IMR-90 (cell line): Measurements from ENCODE around the gene C13orf42. TPM values are rescaled to one million over a fixed set of nuclear protein-coding genes. Genes with fewer than 3 reads are reported as not detected.

Experiments
- ATAC-seq: fragments of 200-7000 bp; cut with Tn5 transposase; 2 replicates; pipeline ENCODE4 v1.9.1; 2020; ENCODE audit warnings: low read depth, mild to moderate bottlenecking, moderate library complexity
- BruUV-seq: library from RNA; stranded (reverse); fragments of 400-500 nt; replicated peaks from 2 replicates; lab custom pipeline; 2021; lab: Mats Ljungman, UMichigan
- CTCF ChIA-PET: fragments of 300-600 bp; formaldehyde crosslinking; extraction: SDS; loops from one replicate; lab custom pipeline; 2021; ENCODE audit warnings: antibody characterized with exemption; lab: Yijun Ruan, JAX
- POLR2A ChIA-PET: fragments of 300-600 bp; sonication (Branson Sonifier 250); formaldehyde crosslinking; loops from one replicate; lab custom pipeline; 2022; ENCODE audit warnings: antibody characterized with exemption; ENCODE audit not compliant: unreplicated experiment; lab: Charles Lee
- DNase-seq: peaks from one replicate; pipeline ENCODE4 v3.0.0; 2013
- H2AFZ ChIP-seq: replicated peaks from 2 replicates; pipeline ENCODE3; 2013; ENCODE audit warnings: low read length, mild to moderate bottlenecking; ENCODE audit not compliant: poor library complexity
- H2AK5ac ChIP-seq: 2 replicates; pipeline ENCODE4 v1.6.1; 2013; ENCODE audit warnings: low read depth, low read length, inconsistent platforms
- H2AK9ac ChIP-seq: replicated peaks from 2 replicates; pipeline ENCODE3; 2013; ENCODE audit warnings: mild to moderate bottlenecking, low read depth, low read length, moderate library complexity; ENCODE audit not compliant: poor library complexity
- H2BK120ac ChIP-seq: 2 replicates; pipeline ENCODE4 v1.6.1; 2013; ENCODE audit warnings: low read depth, low read length, inconsistent platforms
- H2BK15ac ChIP-seq: 3 replicates; pipeline ENCODE4 v1.6.1; 2013; ENCODE audit warnings: low read depth, low read length, inconsistent platforms
- H2BK20ac ChIP-seq: 2 replicates; pipeline ENCODE4 v1.6.1; 2013; ENCODE audit warnings: low read depth, mild to moderate bottlenecking, inconsistent platforms, low read length, moderate library complexity
- H2BK5ac ChIP-seq: 2 replicates; pipeline ENCODE4 v1.6.1; 2013; ENCODE audit warnings: mild to moderate bottlenecking, low read depth, low read length, inconsistent platforms; ENCODE audit not compliant: poor library complexity, severe bottlenecking
- H3K14ac ChIP-seq: replicated peaks from 2 replicates; pipeline ENCODE4 v1.6.1; 2013; ENCODE audit warnings: low read depth, low read length, inconsistent platforms
- H3K18ac ChIP-seq: 2 replicates; pipeline ENCODE4 v1.6.1; 2013; ENCODE audit warnings: low read depth, low read length, control low read depth
- H3K23ac ChIP-seq: 2 replicates; pipeline ENCODE4 v1.6.1; 2013; ENCODE audit warnings: low read depth, low read length, inconsistent platforms
- H3K27ac ChIP-seq: 2 replicates; pipeline ENCODE4 v1.5.1; 2013; ENCODE audit warnings: mild to moderate bottlenecking, control low read depth, low read length; ENCODE audit not compliant: insufficient read depth
- H3K27me3 ChIP-seq: 2 replicates; pipeline ENCODE4 v1.6.1; 2013; ENCODE audit warnings: low read length; ENCODE audit not compliant: control insufficient read depth, insufficient read depth
- H3K36me3 ChIP-seq: 2 replicates; pipeline ENCODE4 v1.6.1; 2013; ENCODE audit warnings: low read length, mixed read lengths; ENCODE audit not compliant: control insufficient read depth, insufficient read depth
- H3K4ac ChIP-seq: 2 replicates; pipeline ENCODE4 v1.6.1; 2013; ENCODE audit warnings: low read depth, low read length, inconsistent platforms
- H3K4me1 ChIP-seq: 2 replicates; pipeline ENCODE4 v1.6.1; 2013; ENCODE audit warnings: low read length, mixed read lengths; ENCODE audit not compliant: control insufficient read depth, insufficient read depth
- H3K4me2 ChIP-seq: 2 replicates; pipeline ENCODE4 v1.6.1; 2013; ENCODE audit warnings: low read depth, mild to moderate bottlenecking, control low read depth, low read length, moderate library complexity
- H3K4me3 ChIP-seq: 2 replicates; pipeline ENCODE4 v1.5.1; 2013; ENCODE audit warnings: low read depth, mild to moderate bottlenecking, control low read depth, low read length, moderate library complexity; ENCODE audit not compliant: insufficient read depth
- H3K56ac ChIP-seq: 2 replicates; pipeline ENCODE4 v1.6.1; 2013; ENCODE audit warnings: low read length, inconsistent platforms; ENCODE audit not compliant: insufficient read depth; ENCODE audit errors: extremely low read depth
- H3K79me1 ChIP-seq, 2 experiments: 2 replicates each; pipeline ENCODE4 v1.6.1; 2013; ENCODE audit warnings: low read length in 2 of 2, inconsistent platforms in 1 of 2, low read depth in 1 of 2
- H3K9ac ChIP-seq: 2 replicates; pipeline ENCODE4 v1.6.1; 2013; ENCODE audit warnings: low read depth, low read length, control low read depth
- H3K9me1 ChIP-seq: 2 replicates; pipeline ENCODE4 v1.6.1; 2013; ENCODE audit warnings: low read length, inconsistent platforms; ENCODE audit not compliant: insufficient read depth
- H3K9me3 ChIP-seq: 2 replicates; pipeline ENCODE4 v1.6.1; 2013; ENCODE audit warnings: low read length; ENCODE audit not compliant: control insufficient read depth, insufficient read depth
- H4K20me1 ChIP-seq: 2 replicates; pipeline ENCODE4 v1.6.1; 2013; ENCODE audit warnings: low read length, inconsistent platforms; ENCODE audit not compliant: insufficient read depth
- H4K5ac ChIP-seq: 2 replicates; pipeline ENCODE4 v1.6.1; 2013; ENCODE audit warnings: mild to moderate bottlenecking, low read depth, low read length, control low read depth
- H4K8ac ChIP-seq, 2 experiments: 2 replicates each; pipeline ENCODE4 v1.6.1; 2013; ENCODE audit warnings: low read depth in 2 of 2, low read length in 2 of 2, control low read depth in 1 of 2, inconsistent platforms in 1 of 2
- H4K91ac ChIP-seq: 2 replicates; pipeline ENCODE4 v1.6.1; 2013; ENCODE audit warnings: low read depth, low read length, inconsistent platforms; ENCODE audit not compliant: insufficient read depth
- BHLHE40 ChIP-seq: fragments of 150-350 bp; IDR thresholded peaks from 2 replicates; pipeline ENCODE4 v1.6.1; 2016; ENCODE audit warnings: mild to moderate bottlenecking, low read depth, low read length
- POLR2A ChIP-seq: IDR thresholded peaks from 2 replicates; pipeline ENCODE4 v1.6.1; 2012; ENCODE audit warnings: mild to moderate bottlenecking, low read depth, low read length
- WGBS, 2 experiments: methylation state at CpG; one replicate each; pipeline versions ENCODE4 v1.1.5 to v1.1.7; 2013; ENCODE audit warnings: missing lambda C conversion rate in 2 of 2; ENCODE audit not compliant: insufficient read length in 1 of 2; ENCODE audit errors: extremely low coverage in 2 of 2; 5-methylcytosine and 5-hydroxymethylcytosine counted together
- dilution Hi-C: fragments of 300-500 bp; cut with HindIII; formaldehyde crosslinking; loops from one replicate; pipeline ENCODE4 v1.14.3; 2018; ENCODE audit warnings: low sequenced_read_pairs; ENCODE audit not compliant: unreplicated experiment
- in situ Hi-C: fragments of 300-500 bp; cut with MboI; formaldehyde crosslinking; loops from 3 replicates; pipeline ENCODE4 v1.14.3; 2019; ENCODE audit warnings: low sequenced_read_pairs, inconsistent platforms, mixed read lengths
- intact Hi-C: fragments of 100-400 bp; cut with micrococcal nuclease; formaldehyde crosslinking; loops from 2 replicates; pipeline ENCODE4 v1.10.0; 2022
- polyA plus RNA-seq, 3 experiments: library from polyadenylated mRNA; depleted of rRNA; stranded (reverse); fragments of >200 nt; gene quantifications; 2 replicates each; pipeline ENCODE4 v1.2.3, GENCODE V29; 2012; ENCODE audit warnings: low replicate concordance in 1 of 3
- total RNA-seq: library from RNA; depleted of rRNA; stranded (reverse); fragments of >200 nt; gene quantifications from 2 replicates; pipeline ENCODE4 v1.2.3, GENCODE V29; 2012

The C13orf42 gene
- total and polyA plus RNA-seq, 2 of the 4 experiments (the other 2 are of a cell fraction), result not detected

GRCh38 chr13:51048166-51048461 is 63.0 kb downstream of the C13orf42 start:
- ChIA-PET POLR2A (no interaction called here), CTCF (interaction anchor here (1.6 kb wide), 1 partner anchor 136 kb away, joined by 3 read pairs; no protein-coding TSS in a partner anchor)
- Histone ChIP-seq H3K9me1 (no peaks in the 10 kb centered on the region), H2AK5ac (no peak overlapping the region), H3K79me1 (no peaks in the 10 kb centered on the region), H3K14ac (no peak overlapping the region), H3K27ac (no peak overlapping the region), H3K18ac (no peak overlapping the region), H4K20me1 (no peaks in the 10 kb centered on the region), H3K36me3 (no peaks in the 10 kb centered on the region), H4K5ac (no peak overlapping the region), H3K4ac (no peak overlapping the region), H3K4me3 (no peak overlapping the region), H3K9me3 (no peaks in the 10 kb centered on the region; the same call in 1 of the 2 replicates), H4K91ac (no peak overlapping the region), H3K56ac (no peak overlapping the region), H3K4me1 (peaks cover 5% of the 10 kb centered on the region; the same call in 1 of the 2 replicates), H2AK9ac (no peak overlapping the region), H2BK120ac (no peak overlapping the region), H3K23ac (no peak overlapping the region), H3K4me2 (no peak overlapping the region), H3K9ac (no peak overlapping the region), H2BK15ac (no peak overlapping the region), H2AFZ (no peak overlapping the region), H2BK20ac (no peak overlapping the region), H2BK5ac (no peak overlapping the region), H4K8ac (no peak overlapping the region), H3K27me3 (peaks cover 54% of the 10 kb centered on the region)
- DNase-seq (no peak), ATAC-seq (no peak)
- TF ChIP-seq BHLHE40 (no peak), POLR2A (no peak)
- WGBS, 2 experiments, result no CpG with 5 or more reads among the region's 2 CpGs
- dilution Hi-C loops, result no loop called here
- no TSS peak for BruUV-seq
- in situ Hi-C loops, result no loop called here
- intact Hi-C loops, result no loop called here
